Effector CD8-positive, alpha-beta T cell (primary cell): ENCODE results near the gene WDR27.
"Not testable (repeated sequence)": the region's sequence is repeated elsewhere in the genome, so short reads cannot be mapped to it uniquely, and the experiment has no call there.

ENCODE experiments used
- DNase-seq: peaks from one replicate; lab custom pipeline; 2025; lab: John Stamatoyannopoulos, UW

The WDR27 gene

DNA sequence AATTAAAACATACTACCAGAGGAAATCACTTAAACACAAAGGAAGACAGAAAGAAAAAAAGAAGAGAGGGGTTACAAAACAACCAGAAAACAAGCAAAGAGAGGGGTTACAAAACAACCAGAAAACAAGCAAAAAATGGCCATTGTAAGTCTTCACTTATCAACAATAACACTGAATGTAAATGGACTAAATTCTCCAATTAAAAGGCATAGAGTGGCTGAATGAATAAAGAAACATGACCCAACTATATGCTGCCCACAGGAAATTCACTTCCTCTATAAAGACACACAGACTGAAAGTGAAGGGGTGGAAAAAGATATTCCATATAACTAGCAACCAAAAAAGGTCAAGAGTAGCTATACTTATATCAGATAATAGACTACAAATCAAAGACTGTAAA lies 180.0 kb downstream of the WDR27 start:
- no peak for DNase-seq

DNA sequence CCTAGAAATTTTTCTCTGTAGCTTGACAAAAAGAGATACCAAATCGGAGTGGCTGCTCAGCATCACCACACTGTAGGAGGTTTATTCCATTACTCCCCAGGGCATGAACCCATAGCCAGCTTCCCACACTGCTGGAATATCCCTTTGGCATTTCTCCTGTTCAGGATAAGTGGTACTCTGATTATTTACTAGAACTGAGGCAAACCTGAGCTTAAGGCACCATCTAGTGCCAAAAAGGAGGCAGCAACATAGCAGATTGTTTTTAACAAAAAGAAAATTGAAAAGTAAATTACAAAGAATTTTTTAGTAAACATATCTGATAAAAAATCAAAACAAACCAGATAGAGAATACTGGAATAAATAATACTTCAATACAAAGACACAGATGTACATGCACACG lies 181.7 kb downstream of the WDR27 start:
- no peak for DNase-seq

DNA sequence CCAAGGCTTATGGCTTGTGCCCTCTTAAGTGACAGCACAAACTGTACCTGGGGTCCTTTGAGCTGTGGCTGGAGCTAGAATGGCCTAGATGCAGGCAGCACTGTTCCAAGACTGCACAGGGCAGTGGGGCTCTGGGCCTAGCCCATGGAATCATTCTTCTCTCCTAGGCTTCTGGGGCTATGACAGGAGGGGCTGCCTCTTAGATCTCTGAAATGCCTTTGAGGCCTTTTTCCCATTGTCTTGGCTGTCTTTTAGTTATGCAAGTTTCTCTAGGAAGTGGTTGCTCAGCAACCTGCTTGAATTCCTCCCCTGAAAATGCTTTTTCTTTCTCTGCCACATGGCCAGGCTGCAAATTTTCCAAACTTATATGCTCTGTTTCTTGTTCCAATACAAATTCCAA lies 183.4 kb downstream of the WDR27 start:
- DNase-seq = no peak

DNA sequence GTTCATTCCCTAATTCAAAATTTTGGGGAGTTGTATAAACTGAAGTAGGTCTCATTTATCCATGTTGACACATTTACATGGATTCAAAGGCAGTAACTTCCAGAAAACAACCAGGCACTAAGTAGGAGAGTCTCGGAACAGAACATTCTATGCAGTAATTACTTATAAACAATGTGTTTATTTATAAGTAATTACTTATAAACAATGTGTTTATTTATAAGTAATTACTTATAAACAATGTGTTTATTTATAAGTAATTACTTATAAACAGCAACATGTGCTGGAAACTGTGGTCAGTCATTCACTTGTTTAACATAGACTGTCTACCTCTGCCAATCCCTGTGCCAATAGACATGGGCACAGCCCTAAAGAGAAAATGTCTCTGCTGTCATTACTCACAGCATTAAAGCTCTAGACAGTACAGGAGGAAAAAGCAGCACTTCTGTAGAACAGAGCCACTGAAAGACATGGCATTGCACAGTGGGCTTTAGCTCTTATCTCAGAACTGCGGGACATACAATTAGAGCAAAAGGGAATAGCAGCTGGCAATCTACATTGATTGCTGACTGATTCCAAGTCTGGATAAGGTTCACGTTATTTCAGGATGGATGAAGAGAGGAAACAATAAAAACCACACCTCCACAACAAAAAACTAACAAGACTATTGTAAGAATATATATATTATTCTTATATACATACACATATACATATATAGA lies 188.2 kb downstream of the WDR27 start:
- DNase-seq = no peak

DNA sequence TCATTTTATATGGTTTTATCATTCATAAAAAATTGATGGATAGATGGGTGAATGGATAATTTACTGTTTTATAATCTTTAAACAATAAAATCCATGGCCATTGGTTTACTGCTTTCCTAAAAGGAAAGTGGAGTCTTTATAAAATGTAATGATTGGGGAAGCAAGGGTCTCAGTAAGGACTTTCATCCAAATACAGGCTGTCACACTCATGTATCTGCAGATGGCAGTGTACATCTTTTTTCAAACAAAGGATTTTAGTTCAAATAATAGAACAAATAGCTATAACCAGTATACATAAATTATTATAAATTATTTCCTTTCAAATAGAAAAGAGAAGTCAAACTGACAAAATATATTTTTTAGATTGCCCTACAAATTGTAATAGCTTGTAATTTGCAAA lies 190.0 kb downstream of the WDR27 start:
- not testable (repeated sequence) for DNase-seq

DNA sequence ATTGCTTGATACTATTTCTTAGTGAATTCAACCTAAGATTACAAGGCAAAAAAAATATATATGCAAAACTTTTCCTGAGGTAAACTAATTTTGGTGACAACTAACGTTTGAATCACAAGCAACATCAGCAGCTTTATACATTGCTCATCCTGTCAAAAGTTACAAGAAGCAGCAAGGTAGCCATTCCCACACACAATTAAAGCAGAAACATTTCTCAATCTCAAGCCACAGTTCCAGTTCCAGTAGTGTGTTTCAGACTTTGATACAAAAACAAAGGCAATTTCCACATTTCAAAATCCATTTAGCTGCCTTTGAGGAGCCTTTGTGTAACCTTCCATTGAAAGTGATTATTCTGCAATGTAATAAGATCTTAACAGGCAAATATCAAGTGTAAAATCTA lies 191.0 kb downstream of the WDR27 start:
- no peak for DNase-seq

DNA sequence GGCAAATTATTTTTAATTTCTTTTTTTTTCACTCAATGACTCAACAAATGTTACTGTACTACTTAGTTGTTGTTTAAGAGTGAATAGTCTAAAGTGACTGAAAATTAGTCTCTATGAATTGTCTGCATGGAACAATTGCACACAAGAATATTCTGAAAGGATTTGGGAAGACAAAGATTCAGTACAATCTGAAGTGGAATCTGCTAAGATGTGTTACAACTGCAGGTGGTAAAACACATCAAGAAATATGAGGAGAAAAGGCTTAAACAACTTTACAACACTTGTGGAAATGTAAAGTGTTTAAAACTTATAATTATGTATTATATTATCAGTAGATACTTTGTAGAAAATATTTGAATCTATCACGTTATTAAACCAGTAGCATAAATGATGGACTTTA lies 193.4 kb downstream of the WDR27 start:
- no peak for DNase-seq

DNA sequence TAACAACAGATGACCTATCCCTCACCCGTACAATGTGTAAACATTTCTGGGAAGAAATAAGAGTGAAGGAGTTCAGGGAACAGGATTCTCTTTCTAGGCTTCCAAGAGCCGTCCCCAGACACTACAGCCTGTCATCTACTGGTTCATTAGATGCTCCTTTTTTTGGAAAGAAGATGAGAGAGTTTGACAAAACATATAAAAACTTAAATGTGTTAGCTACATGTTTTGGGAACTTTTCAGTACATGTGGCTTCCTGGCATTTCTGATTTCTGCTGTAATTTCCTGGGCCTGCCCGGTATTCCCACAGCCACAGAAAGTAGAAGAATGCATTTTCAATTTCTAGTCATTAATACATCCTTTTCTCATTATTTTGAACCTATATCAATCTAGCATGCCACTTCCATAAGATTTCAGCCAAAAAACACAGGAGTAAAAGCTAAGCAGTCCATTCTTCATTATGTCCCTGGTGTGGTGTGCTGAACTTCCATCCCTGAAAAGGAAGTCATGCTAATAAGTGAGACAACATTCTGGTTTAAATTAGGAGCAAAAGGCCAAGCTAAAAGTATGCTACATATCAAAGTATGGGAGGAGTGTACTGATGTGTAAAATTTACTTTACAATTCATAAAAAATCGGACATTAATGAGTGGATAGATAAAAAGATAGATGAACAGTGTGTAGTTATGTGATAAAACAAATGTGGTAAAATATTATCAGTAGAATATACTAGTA lies 198.2 kb downstream of the WDR27 start:
- no peak for DNase-seq

DNA sequence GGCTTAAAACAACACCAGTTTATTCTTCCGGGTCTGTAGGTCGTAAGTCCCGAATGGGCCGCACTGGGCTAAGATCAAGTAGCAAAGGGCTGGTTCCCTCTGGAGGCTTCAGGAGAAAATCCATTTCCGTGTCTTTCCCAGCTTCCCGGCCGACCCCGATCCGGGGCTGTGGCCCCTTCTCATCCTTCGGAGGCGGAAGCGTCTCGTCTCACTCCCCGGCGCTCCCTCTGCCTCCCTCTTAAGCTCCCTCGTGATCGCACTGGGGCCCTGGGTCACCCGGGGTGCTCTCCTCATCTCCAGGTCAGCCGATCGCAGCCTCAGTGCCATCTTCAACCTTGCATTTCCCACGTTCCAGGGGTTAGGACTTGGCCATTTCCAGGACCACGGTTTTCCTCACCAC lies 199.4 kb downstream of the WDR27 start:
- no peak for DNase-seq

DNA sequence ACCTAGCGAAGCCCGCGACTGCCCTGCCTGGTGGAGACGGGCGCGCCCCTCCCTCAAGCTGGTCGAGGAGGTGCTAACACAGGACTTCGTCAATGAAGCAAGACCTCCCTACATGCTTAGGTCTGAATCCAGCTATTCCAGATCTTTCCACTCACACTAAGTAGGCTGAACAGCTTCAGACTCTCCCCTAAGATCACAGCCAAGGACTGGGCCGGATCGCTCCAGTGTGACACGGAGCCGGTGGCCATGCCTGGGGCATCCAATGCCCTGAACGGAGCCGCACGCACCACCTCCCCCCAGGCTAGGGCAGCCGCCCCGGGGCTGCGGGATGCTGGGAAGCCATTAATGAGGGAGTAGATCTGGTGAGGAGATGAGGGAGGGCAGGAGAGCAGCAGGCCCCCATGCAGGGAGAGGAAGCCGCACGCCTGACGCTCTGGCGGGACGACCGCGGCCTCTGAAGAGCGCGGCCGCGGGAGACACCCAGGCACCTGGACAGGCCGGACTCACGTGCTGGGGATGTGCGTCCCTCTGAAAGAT lies 200.0 kb downstream of the WDR27 start:
- no peak for DNase-seq

DNA sequence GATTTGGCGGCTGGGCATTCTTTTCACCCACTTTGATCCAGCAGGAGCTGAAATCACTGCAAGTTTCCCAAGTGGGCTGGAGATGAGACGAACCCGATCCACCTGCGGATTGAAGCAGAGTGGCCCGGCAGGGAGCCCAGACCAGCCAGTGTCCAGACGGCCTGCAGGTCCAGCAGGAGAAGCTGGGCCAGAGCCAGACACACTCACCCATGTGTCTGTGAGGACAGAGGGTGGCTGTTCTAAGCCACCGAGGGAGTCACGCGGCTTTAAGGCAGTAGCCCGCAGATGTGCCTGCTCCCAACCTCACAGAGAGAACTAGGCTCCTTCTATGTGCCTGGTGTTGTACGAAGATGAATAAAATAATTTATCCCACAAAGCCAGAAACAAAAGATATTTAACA lies 200.7 kb downstream of the WDR27 start:
- DNase-seq = no peak

DNA sequence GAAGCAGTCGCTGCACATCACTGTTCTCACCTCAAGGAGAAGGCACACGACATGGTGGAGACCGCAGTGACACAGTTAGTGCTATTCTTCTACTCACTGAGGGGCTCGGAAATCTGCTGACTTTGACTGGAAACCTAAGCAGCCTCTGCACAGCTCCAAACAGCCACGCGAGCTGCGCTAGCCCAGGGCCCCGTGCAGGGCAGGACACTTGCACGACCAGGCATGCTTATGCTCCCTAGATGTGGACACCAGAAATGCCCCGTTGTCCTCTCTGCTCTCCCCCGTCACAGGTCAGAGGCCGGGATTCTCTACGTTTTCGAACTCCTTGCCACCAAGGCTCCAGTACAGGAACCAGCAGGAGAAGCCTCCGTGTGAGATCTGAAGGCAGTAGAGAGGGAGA lies 201.1 kb downstream of the WDR27 start:
- no peak for DNase-seq

DNA sequence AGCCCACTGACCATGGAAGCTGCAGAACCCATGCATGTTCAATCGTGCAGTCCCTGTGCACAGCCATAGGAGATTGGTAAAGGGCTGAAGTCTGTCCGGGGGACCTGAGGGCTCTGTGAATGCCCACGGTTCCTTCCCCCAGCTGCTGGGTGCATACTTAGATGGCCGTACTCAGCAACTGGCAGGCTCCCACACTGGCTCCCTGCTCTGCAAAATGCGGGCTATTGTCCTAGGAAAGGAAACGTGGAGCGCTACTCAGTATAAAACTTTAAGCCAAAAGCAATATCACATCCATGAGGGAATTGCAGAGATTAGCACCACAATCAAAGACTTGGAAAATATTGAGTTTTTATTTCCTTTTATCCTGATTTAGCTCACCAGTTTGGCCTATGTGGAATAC lies 202.0 kb downstream of the WDR27 start:
- DNase-seq = no peak

DNA sequence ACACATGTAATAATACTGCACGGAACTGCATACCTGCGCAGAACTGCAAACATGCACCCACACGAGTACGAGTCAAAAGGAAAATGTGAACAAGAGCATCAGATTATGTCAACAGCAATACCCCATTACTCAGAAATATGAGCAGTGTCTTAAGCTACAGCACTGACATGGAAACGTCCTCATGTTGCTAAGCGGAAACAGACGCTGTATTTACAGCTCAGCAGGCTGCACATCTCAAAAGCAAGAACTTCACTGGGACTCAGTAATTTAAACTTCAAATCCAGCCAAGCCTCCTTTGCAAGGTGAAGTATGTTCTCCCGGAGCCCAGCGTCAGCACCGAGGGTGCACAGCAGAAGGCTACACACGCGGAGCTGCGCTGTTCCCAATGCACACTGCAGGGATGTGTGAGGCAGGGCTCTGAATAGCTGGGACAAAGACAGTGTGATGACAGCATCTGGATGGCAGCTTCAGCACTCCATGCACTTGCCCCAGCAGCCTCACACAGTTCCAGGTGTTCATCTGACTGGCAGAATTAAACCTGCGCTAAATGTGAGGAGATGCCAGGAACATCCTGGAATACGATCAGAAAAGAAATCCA lies 202.8 kb downstream of the WDR27 start:
- DNase-seq = no peak

DNA sequence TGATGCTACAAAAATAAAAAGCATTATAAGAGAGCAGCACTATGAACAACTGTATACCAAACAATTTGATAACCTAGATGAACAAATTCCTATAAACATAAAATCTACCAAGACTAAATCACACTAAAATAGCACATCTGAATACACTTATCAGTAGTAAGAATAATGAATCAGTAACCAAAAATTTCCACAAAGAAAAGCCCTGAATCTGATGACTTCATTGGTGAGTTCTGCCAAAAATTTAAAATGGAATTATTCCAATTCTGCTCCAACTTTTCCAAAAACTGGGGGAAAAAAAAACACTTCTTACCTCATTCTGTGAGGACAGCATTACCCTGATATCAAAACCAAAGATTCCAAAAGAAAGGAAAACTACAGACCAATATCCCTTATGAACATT lies 206.2 kb downstream of the WDR27 start:
- no peak for DNase-seq

DNA sequence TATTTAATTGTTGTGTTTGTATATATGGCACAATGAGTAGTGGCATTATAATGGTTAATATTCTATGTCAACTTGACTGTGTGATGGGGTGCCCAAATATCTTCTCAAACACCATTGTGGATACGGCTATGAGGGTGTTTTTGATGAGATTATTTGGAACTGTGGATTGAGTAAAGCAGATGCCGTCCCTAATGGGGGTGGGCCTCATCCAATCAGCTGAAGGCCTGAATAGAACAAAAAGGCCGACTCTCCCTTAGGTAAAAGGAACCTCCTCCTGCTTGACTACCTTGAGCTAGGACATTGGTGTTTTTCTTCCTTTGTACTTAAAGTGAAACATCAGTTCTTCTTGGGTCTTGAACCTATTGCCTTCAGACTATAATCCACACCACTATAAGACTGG lies 207.8 kb downstream of the WDR27 start:
- DNase-seq = no peak

DNA sequence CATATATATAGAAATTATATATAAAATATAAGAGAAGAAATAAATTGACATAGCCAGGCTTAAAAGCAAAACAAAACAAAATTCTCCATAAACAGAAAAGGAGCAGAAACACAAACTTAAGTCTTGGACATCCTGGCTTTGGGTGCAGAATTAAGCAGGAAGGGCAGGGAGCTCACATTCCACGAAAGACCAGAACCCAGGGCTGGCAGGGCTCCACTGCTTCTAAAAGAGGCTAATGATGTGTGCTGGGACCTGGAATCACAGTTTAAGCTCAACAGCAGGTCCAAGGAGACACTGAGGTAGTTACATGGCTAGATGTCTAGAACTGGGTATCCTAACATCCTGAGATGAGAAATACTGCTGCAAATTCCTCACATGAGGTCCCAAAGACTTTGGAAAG lies 210.3 kb downstream of the WDR27 start:
- no peak for DNase-seq

DNA sequence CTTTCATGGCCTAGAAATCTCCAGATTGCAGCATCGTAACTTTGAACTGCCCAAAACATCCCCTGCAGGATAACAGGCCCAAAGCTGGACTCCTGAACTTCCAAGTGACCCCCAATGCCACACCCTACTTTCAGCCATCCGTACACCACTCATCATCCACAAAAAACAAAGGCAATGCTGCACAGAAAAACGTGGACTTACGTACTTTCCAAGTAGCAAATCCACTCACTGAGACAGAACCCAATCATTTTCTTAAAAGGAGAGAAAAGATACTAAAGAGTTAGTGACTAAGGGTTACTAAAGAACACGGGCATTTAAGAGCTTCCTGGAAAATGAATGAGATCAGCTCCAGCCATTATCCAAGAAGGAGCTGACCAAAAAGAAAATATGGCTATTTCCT lies 211.0 kb downstream of the WDR27 start:
- DNase-seq = no peak

DNA sequence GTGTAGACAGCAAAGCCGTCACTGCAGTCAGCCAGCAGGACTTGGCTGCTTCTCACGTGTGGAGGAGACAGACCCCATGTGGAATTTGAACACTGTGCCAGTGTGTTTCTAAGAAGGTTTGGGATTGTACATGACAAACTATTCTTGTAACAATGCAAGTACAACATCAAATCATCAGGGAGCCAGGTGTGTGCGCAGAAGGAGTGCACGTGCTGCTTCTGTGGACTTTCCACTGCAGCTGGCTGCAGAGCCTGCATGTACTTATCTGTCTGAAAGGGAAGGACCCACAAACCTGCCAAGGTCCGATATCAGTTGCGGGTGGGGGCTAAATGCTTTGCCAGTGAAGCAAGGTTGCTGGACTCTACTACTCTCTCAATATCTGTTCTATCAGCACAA lies 211.6 kb downstream of the WDR27 start:
- no peak for DNase-seq

DNA sequence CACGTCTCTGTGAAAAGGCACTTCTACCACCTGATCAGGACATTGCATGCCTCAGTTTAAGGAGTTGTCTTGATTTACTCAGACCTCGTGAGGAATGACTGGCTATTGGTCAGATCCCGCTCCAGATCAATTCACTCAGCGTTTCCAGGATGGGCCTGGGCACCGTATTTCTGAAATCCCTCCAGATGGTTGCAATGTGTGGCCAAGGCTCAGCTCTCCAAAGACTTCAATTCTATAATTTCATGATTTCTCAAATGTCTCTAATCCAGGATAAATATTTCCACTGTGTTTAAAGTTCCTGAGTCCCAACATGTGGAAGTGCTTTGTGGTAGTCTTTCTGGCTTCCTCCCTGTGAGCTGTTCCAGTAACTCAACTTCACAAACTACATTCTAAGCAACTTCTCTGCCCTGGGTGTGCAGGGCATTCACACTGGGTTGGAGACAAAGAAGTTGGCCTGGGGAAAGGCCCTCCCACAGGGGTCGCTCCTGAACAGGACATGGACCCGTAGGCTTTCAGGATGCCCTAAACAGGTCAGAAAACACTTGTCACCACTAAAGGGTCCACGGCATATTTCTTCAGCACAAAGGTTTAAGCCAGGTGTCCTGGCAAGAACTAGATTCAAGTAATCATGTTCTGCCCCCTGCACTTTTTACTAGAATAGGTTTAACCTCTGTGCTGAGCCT lies 212.1 kb downstream of the WDR27 start:
- no peak for DNase-seq

DNA sequence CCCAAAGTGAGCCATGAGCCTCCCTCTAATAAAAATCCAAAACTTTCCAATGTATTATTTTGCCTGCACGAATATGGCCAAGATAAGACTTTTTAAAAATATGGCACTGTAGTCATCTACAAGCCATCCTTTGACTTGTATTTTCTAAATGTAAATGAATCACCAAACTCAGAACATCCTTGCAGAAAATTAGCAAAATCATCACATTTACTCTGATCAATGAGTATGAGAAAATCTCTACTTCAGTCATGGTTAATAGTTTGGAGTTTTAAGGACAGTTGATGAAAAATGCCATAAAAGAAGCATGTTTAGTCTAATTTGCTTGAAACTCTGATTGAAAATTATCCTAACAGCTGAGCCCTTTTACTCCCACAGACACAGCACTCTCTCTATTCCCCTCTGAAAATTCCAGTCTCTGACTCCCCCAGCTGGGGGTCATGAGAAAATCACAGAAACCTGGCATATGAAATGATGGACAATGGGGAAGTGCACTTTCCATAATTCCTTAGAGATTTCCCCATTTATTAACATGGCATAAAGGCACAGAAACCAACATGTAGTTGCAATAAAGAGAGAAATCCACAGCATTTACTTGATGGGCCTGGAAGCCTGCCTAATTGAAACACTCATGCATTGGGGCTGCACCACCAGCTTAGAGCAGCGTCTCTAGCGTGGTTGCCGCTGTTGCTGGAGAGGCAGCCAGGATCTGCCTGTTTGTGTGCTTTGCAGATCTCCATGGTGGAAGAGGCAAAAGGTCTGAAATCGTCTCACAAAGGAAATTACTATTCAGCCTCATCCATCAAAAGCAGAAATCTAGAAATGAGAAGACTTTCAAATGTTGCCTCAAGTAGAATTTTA lies 214.0 kb downstream of the WDR27 start:
- DNase-seq = no peak
